DOHH2 (cell line): ENCODE results near the gene RCOR1.

Experiments used
- CTCF ChIP-seq: fragments of 200-600 bp; sonication (generic); IDR thresholded peaks from one replicate; pipeline ENCODE4 v1.5.1; 2014; ENCODE audit warnings: antibody characterized with exemption, mild to moderate bottlenecking, low read depth, low read length; ENCODE audit not compliant: poor library complexity, severe bottlenecking
- EZH2phosphoT487 ChIP-seq: fragments of 200-600 bp; sonication (generic); IDR thresholded peaks from 2 replicates; pipeline ENCODE4 v1.6.1; 2017; ENCODE audit warnings: borderline replicate concordance, mild to moderate bottlenecking, antibody characterized with exemption, low read length, moderate library complexity, mixed read lengths

- no peak for TF ChIP-seq CTCF
- no peak for TF ChIP-seq EZH2phosphoT487
These were observed 53.4 kb downstream of the RCOR1 start for GRCh38 chr14:102645746-102646440.
